Activated CD4-positive, alpha-beta T cell treated with anti-CD3 and anti-CD28 coated beads for 48 hours (primary cell): ENCODE measurements around the gene AOAH.
"Not testable (repeated sequence)": the region's sequence is repeated elsewhere in the genome, so short reads cannot be mapped to it uniquely, and the experiment has no call there.

Experiments
- DNase-seq: peaks from one replicate; pipeline ENCODE4 v3.0.0-alpha.2; 2020

The AOAH gene

GRCh38 chr7:36736899-36737211 is 12.6 kb upstream of the AOAH start:
- no peak for DNase-seq

- DNase-seq, result no peak
Measured at GRCh38 chr7:36736090-36736898, 12.0 kb upstream of the AOAH start.

GRCh38 chr7:36735172-36735571 is 10.9 kb upstream of the AOAH start:
- no peak for DNase-seq

GRCh38 chr7:36734731-36735130 is 10.4 kb upstream of the AOAH start:
- no peak for DNase-seq

- no peak for DNase-seq
Measured at GRCh38 chr7:36733411-36733810, 9.1 kb upstream of the AOAH start.

GRCh38 chr7:36732806-36733205 is 8.5 kb upstream of the AOAH start:
- DNase-seq, result no peak

GRCh38 chr7:36730046-36730445 is 5.8 kb upstream of the AOAH start:
- DNase-seq, result no peak

GRCh38 chr7:36728143-36728542 is 3.8 kb upstream of the AOAH start:
- no peak for DNase-seq

GRCh38 chr7:36726806-36727503 is 2.7 kb upstream of the AOAH start:
- DNase-seq, result peak; percentile 63

GRCh38 chr7:36726311-36726710 is 2.0 kb upstream of the AOAH start:
- peak; percentile 49 for DNase-seq

GRCh38 chr7:36724996-36725395 is 702 bp upstream of the AOAH start:
- no peak for DNase-seq

GRCh38 chr7:36723291-36723690 is 1.0 kb downstream of the AOAH start:
- no peak for DNase-seq

GRCh38 chr7:36719083-36719632 is 5.1 kb downstream of the AOAH start:
- DNase-seq, result no peak

- no peak for DNase-seq
Measured at GRCh38 chr7:36717586-36717985, 6.7 kb downstream of the AOAH start.

- DNase-seq, result not testable (repeated sequence)
Measured at GRCh38 chr7:36716802-36717201, 7.5 kb downstream of the AOAH start.

GRCh38 chr7:36712015-36712414 is 12.3 kb downstream of the AOAH start:
- no peak for DNase-seq

GRCh38 chr7:36711256-36711655 is 13.0 kb downstream of the AOAH start:
- DNase-seq, result no peak

- no peak for DNase-seq
Measured at GRCh38 chr7:36710186-36710791, 14.0 kb downstream of the AOAH start.

GRCh38 chr7:36708767-36709166 is 15.5 kb downstream of the AOAH start:
- DNase-seq, result no peak

- no peak for DNase-seq
Measured at GRCh38 chr7:36707898-36708297, 16.4 kb downstream of the AOAH start.

GRCh38 chr7:36707465-36707864 is 16.8 kb downstream of the AOAH start:
- no peak for DNase-seq

- not testable (repeated sequence) for DNase-seq
Measured at GRCh38 chr7:36703860-36704259, 20.4 kb downstream of the AOAH start.

- no peak for DNase-seq
Measured at GRCh38 chr7:36692456-36692855, 31.8 kb downstream of the AOAH start.

GRCh38 chr7:36691983-36692382 is 32.3 kb downstream of the AOAH start:
- DNase-seq, result no peak
